Ovary (tissue), 9 donors: ENCODE data around the gene GSG1L. TPM values are rescaled to one million over a fixed set of nuclear protein-coding genes. Genes with fewer than 3 reads are reported as not detected.

Experiments used
- DNase-seq, 5 donors: peaks; one replicate each; pipeline ENCODE4 v3.0.0-alpha.2; 2019 to 2020
- H3K27ac ChIP-seq, 2 donors: fragments of 200-600 bp; one replicate each; pipeline versions ENCODE4 v1.5.1 to v1.8.0; 2019 to 2022
- H3K27me3 ChIP-seq: fragments of 200-600 bp; one replicate; pipeline ENCODE4 v1.8.0; 2022
- H3K36me3 ChIP-seq: fragments of 200-600 bp; sonication (generic); one replicate; pipeline ENCODE4 v1.5.1; 2019
- H3K4me1 ChIP-seq: one replicate; pipeline ENCODE4 v1.8.1; 2013; ENCODE audit warnings: mild to moderate bottlenecking, moderate library complexity; ENCODE audit not compliant: insufficient read depth
- H3K4me3 ChIP-seq: fragments of 200-600 bp; sonication (generic); one replicate; pipeline ENCODE4 v1.5.1; 2017
- H3K9me3 ChIP-seq, 2 donors: fragments of 200-600 bp in 1 of 2; sonication (generic) in 1 of 2; one replicate each; pipeline versions ENCODE4 v1.5.1 to v1.8.1; 2013 to 2019; ENCODE audit warnings: mild to moderate bottlenecking in 1 of 2, moderate library complexity in 1 of 2
- EP300 ChIP-seq: sonication (generic); formaldehyde crosslinking; IDR thresholded peaks from one replicate; pipeline ENCODE4 v1.6.1; 2017; ENCODE audit warnings: antibody characterized with exemption
- POLR2A ChIP-seq: fragments of 450-650 bp; IDR thresholded peaks from one replicate; pipeline ENCODE4 v1.6.1; 2017; ENCODE audit warnings: antibody characterized with exemption, mild to moderate bottlenecking, moderate library complexity
- WGBS, 3 donors: extraction: QIAGEN DNeasy Blood & Tissue Kit in 1 of 3; methylation state at CpG; one replicate each; pipeline versions ENCODE4 v1.1.5 to v1.1.7; 2013 to 2017; 5-methylcytosine and 5-hydroxymethylcytosine counted together
- intact Hi-C, 4 donors: fragments of 100-400 bp; cut with DNase I; formaldehyde crosslinking; loops; one replicate each; pipeline versions ENCODE4 v1.11.0 to v1.15.1; 2022 to 2023
- polyA plus RNA-seq, 2 donors: library from polyadenylated mRNA; stranded (reverse); fragments of 200-250 nt in 1 of 2; fragments of 350-450 nt in 1 of 2; fragmentation: Illumina TruSeq in 1 of 2; extraction: RNeasy Lipid Tissue Mini Kit (QIAGEN cat#74804) in 1 of 2; gene quantifications; one replicate each; pipeline ENCODE4 v1.2.3, GENCODE V29; 2013 to 2014
- total RNA-seq, 7 donors: library from RNA; depleted of rRNA in 2 of 7; stranded (reverse); fragments of >200 nt in 2 of 7; fragmentation: NEBNext Ultra II Directional in 3 of 7; extraction: Animal tissue kit (Norgen Biotek cat#: 25700) in 3 of 7; gene quantifications; one replicate each; pipeline versions ENCODE4 v1.1.0 to v1.2.4, GENCODE V29; 2016 to 2023
- TF ChIP-seq, protein P1 (sequence below), 3 donors: fragments of 450-650 bp in 2 of 3; fragments of 200-600 bp in 1 of 3; IDR thresholded peaks; one replicate each; pipeline versions ENCODE4 v1.5.1 to v1.8.0; 2016 to 2022; ENCODE audit warnings: antibody characterized with exemption in 3 of 3, mild to moderate bottlenecking in 1 of 3
- donor health status: DM: no; HTN: no; CAD: no; lungs with moderate emphysema.
- donor health status: DM: no; HTN: no; CAD: no.
- donor health status: Bipolar disorder and iron deficiency.
- donor health status: DM: yes; HTN: yes; CAD: no.
- donor health status: DM: no; HTN: no; CAD: no.
- donor health status: DM: yes; HTN: yes; CAD: no.

GSG1L gene
- total and polyA plus RNA-seq, 9 donors = 0.30 to 1.1 (median 0.46) TPM; not detected in 4

GRCh38 chr16:27907457-27907972 lies 156.0 kb downstream of the GSG1L start:
- H3K4me1 ChIP-seq = no peaks in the 10 kb centered on the region
- H3K36me3 ChIP-seq = no peaks in the 10 kb centered on the region
- H3K27me3 ChIP-seq = no peaks in the 10 kb centered on the region
- H3K4me3 ChIP-seq = no peak overlapping the region
- TF ChIP-seq EP300 = no peak
- 57 to 75% (median 66%) methylated on average over 1 of the region's 1 CpG for WGBS, 3 donors
- intact Hi-C loops = no loop called here
- no peak for DNase-seq
- no peak overlapping the region for H3K27ac ChIP-seq
- no peaks in the 10 kb centered on the region for H3K9me3 ChIP-seq

GRCh38 chr16:27906883-27907282 lies 156.6 kb downstream of the GSG1L start:
- H3K27me3 ChIP-seq = no peaks in the 10 kb centered on the region
- intact Hi-C loops = no loop called here
- no peaks in the 10 kb centered on the region for H3K36me3 ChIP-seq
- no peaks in the 10 kb centered on the region for H3K4me1 ChIP-seq
- no peak overlapping the region for H3K4me3 ChIP-seq
- TF ChIP-seq POLR2A (no peak), EP300 (no peak)
- TF ChIP-seq, protein P1, sequence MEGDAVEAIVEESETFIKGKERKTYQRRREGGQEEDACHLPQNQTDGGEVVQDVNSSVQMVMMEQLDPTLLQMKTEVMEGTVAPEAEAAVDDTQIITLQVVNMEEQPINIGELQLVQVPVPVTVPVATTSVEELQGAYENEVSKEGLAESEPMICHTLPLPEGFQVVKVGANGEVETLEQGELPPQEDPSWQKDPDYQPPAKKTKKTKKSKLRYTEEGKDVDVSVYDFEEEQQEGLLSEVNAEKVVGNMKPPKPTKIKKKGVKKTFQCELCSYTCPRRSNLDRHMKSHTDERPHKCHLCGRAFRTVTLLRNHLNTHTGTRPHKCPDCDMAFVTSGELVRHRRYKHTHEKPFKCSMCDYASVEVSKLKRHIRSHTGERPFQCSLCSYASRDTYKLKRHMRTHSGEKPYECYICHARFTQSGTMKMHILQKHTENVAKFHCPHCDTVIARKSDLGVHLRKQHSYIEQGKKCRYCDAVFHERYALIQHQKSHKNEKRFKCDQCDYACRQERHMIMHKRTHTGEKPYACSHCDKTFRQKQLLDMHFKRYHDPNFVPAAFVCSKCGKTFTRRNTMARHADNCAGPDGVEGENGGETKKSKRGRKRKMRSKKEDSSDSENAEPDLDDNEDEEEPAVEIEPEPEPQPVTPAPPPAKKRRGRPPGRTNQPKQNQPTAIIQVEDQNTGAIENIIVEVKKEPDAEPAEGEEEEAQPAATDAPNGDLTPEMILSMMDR (IDR thresholded peaks at IDR 0.05) = no peak
- DNase-seq = no peak
- no peaks in the 10 kb centered on the region for H3K9me3 ChIP-seq
- H3K27ac ChIP-seq = no peak overlapping the region
- 63 to 72% (median 66%) methylated on average over 3 of the region's 3 CpGs for WGBS, 3 donors

DNA sequence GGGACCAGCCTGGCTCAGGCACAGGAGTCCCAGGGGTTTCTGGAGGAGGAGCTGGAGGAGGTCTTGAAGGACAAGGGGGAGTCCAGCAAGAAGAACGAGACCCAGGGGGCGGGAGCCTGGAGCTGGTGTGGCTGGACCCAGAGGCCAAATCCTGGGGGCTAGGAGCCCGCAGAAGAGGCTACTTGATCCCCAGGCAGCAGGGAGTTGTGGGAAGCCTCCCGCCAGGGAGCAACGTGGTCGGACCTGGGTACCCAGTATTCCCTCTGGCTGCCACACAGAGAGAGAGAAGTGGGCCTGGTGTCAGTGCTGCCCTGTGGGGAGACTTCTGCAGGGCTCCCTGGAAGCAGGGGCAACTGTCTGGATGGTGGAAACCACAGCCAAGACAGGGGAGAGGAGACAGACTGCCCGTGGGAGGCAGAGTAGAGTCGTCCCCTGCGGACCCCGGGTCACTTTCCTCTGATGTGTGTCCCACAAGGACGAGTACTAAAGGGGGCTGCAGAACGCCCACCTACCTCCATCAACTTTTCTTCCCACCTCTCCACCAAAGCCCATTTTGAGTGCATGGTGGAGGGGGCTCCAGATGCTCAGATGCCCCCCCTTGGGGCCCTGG lies 160.4 kb downstream of the GSG1L start:
- Histone ChIP-seq H3K4me1 (no peaks in the 10 kb centered on the region), H3K4me3 (no peak overlapping the region), H3K9me3 (no peaks in the 10 kb centered on the region), H3K36me3 (no peaks in the 10 kb centered on the region), H3K27me3 (no peaks in the 10 kb centered on the region), H3K27ac (no peak overlapping the region)
- 53 to 56% (median 54%) methylated on average over 12 of the region's 12 CpGs for WGBS, 3 donors
- TF ChIP-seq, protein P1 (IDR thresholded peaks at IDR 0.05) = no peak
- TF ChIP-seq EP300 (no peak), POLR2A (no peak)
- intact Hi-C loops = no loop called here
- no peak for DNase-seq

DNA sequence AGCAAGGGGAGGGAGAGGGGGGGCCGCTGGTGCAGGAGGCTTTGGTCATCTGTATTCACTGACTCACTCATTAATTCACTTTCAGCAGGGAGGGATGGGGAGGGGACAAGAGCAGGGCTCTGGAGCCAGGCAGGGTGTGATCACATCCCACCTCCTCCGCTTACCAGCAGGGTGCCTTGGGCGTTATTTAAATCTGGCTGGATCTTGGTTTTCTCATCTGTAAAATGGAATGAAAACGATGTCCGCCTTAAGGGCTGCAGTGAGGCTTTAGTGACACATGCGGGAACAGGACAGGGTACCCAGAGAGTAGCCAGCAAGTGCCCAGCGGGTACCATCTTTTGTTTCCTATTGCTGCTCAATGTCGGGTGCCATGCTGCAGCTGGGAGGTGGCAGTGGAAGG lies 161.0 kb downstream of the GSG1L start:
- intact Hi-C loops = no loop called here
- WGBS, 3 donors = 74 to 82% (median 80%) methylated on average over 8 of the region's 8 CpGs

DNA sequence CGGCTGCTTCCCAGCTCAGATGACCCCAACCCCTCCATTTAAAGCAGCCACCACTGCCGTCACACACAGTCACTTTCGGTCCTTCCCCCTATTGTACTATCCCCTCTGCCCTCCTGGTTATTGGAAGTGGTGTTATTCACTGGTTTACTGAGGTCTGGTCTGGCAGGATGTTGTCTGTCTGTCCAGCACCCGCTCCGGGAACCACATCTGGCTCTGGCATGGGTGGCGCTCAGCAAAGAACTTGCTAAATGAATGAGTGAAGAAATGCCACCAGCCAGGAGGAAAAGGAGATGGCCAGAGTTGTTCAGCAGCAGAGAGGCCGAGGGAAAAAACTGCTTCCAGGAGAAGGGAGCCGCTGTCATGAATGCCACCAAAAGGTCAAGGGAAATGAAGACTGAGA lies 161.6 kb downstream of the GSG1L start:
- intact Hi-C loops = no loop called here
- Histone ChIP-seq H3K4me3 (no peak overlapping the region), H3K4me1 (no peaks in the 10 kb centered on the region), H3K9me3 (no peaks in the 10 kb centered on the region), H3K36me3 (no peaks in the 10 kb centered on the region), H3K27ac (no peak overlapping the region), H3K27me3 (no peaks in the 10 kb centered on the region)
- TF ChIP-seq, protein P1 (IDR thresholded peaks at IDR 0.05) = no peak
- TF ChIP-seq EP300 (no peak), POLR2A (no peak)
- 73 to 77% (median 74%) methylated on average over 8 of the region's 8 CpGs for WGBS, 3 donors
- no peak for DNase-seq

More for the DNA sequence above, 161.0 kb downstream of the GSG1L start:
- Histone ChIP-seq H3K9me3 (no peaks in the 10 kb centered on the region), H3K27ac (no peak overlapping the region), H3K36me3 (no peaks in the 10 kb centered on the region), H3K4me1 (no peaks in the 10 kb centered on the region), H3K4me3 (no peak overlapping the region), H3K27me3 (no peaks in the 10 kb centered on the region)
- DNase-seq = no peak
- TF ChIP-seq EP300 = no peak
- TF ChIP-seq, protein P1 (IDR thresholded peaks at IDR 0.05) = no peak
- TF ChIP-seq POLR2A = no peak
